22Rv1 (cell line): Measurements from ENCODE around the gene AGXT.

Source experiments
- H3K27ac ChIP-seq: fragments of 450-650 bp; 2 replicates; pipeline ENCODE4 v1.5.1; 2017
- CTCF ChIP-seq: fragments of 450-650 bp; IDR thresholded peaks from 2 replicates; pipeline ENCODE4 v1.5.1; 2017; ENCODE audit warnings: mild to moderate bottlenecking
- ZFX ChIP-seq: fragments of 450-650 bp; IDR thresholded peaks from 2 replicates; pipeline ENCODE4 v1.6.1; 2017; ENCODE audit warnings: antibody characterized with exemption, borderline replicate concordance

The AGXT gene

GRCh38 chr2:240881913-240882312 lies 13.3 kb downstream of the AGXT start:
- TF ChIP-seq ZFX (no peak), CTCF (no peak)

GRCh38 chr2:240884221-240884620 lies 15.6 kb downstream of the AGXT start:
- no peak overlapping the region for H3K27ac ChIP-seq
- TF ChIP-seq ZFX (no peak), CTCF (no peak)

More at GRCh38 chr2:240881913-240882312, 13.3 kb downstream of the AGXT start:
- H3K27ac ChIP-seq = no peak overlapping the region

- H3K27ac ChIP-seq = no peak overlapping the region
- TF ChIP-seq CTCF (no peak), ZFX (no peak)
Observed at GRCh38 chr2:240884745-240885144, 16.1 kb downstream of the AGXT start.

- TF ChIP-seq ZFX (no peak), CTCF (no peak)
Observed at GRCh38 chr2:240885566-240885965, 16.9 kb downstream of the AGXT start.

GRCh38 chr2:240886023-240886565 lies 17.5 kb downstream of the AGXT start:
- no peak overlapping the region for H3K27ac ChIP-seq
- TF ChIP-seq ZFX (no peak), CTCF (no peak)

More at GRCh38 chr2:240885566-240885965, 16.9 kb downstream of the AGXT start:
- H3K27ac ChIP-seq = no peak overlapping the region

- no peak overlapping the region for H3K27ac ChIP-seq
- no peak for TF ChIP-seq ZFX
- no peak for TF ChIP-seq CTCF
Observed at GRCh38 chr2:240886678-240887609, 18.3 kb downstream of the AGXT start.

GRCh38 chr2:240887631-240888030 lies 19.0 kb downstream of the AGXT start:
- no peak overlapping the region for H3K27ac ChIP-seq
- TF ChIP-seq ZFX (no peak), CTCF (no peak)
